ENCODE measurements around the gene TP73. TPM values are rescaled to one million over a fixed set of nuclear protein-coding genes. Genes with fewer than 3 reads are reported as not detected.
A peak's percentile ranks its signal among the peaks of the same experiment; 100 is the strongest.

TP73 gene
- total RNA-seq, 1 experiment from 2014 or later = 2.6 TPM

- H2AFZ ChIP-seq (ENCODE audit: low read length) = peak within 1 kb of the TSS; percentile 96
- peak within 1 kb of the TSS; percentile 81 for H3K9ac ChIP-seq (ENCODE audit: low read length)
- peaks cover 12% of the 10 kb centered on the region for H3K4me1 ChIP-seq (ENCODE audit: insufficient read depth, low read length)
- peak within 1 kb of the TSS; percentile 96 for H3K4me3 ChIP-seq (ENCODE audit: low read length)
- H3K9me3 ChIP-seq (ENCODE audit: low read length) = no peaks in the 10 kb centered on the region
- peaks cover 18% of the 10 kb centered on the region for H3K79me2 ChIP-seq (ENCODE audit: low read length)
- CTCF ChIA-PET = no interaction called here
- peak within 1 kb of the TSS; percentile 90 for H3K4me2 ChIP-seq (ENCODE audit: low read length)
- TF ChIP-seq, protein P1, sequence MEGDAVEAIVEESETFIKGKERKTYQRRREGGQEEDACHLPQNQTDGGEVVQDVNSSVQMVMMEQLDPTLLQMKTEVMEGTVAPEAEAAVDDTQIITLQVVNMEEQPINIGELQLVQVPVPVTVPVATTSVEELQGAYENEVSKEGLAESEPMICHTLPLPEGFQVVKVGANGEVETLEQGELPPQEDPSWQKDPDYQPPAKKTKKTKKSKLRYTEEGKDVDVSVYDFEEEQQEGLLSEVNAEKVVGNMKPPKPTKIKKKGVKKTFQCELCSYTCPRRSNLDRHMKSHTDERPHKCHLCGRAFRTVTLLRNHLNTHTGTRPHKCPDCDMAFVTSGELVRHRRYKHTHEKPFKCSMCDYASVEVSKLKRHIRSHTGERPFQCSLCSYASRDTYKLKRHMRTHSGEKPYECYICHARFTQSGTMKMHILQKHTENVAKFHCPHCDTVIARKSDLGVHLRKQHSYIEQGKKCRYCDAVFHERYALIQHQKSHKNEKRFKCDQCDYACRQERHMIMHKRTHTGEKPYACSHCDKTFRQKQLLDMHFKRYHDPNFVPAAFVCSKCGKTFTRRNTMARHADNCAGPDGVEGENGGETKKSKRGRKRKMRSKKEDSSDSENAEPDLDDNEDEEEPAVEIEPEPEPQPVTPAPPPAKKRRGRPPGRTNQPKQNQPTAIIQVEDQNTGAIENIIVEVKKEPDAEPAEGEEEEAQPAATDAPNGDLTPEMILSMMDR (conservative IDR thresholded peaks at IDR 0.05; ENCODE audit: low read depth, low read length) = peak; percentile 42
- no peak for TF ChIP-seq EZH2 (IDR thresholded peaks at IDR 0.05; ENCODE audit: low read length, unreplicated experiment)
- DNase-seq (peak; percentile 98), ATAC-seq (peak; percentile 97)
- POLR2A ChIA-PET (ENCODE audit: unreplicated experiment) = no interaction called here
- BruUV-seq (replicated peaks) = no TSS peak
- no peaks in the 10 kb centered on the region for H3F3A ChIP-seq (ENCODE audit: low read length, unreplicated experiment)
- intact Hi-C loops (cut with micrococcal nuclease) = no loop called here
- H3K36me3 ChIP-seq (ENCODE audit: low read depth, low read length) = peaks cover 16% of the 10 kb centered on the region
- H3K9me2 ChIP-seq (replicated peaks; ENCODE audit: low read length) = no peaks in the 10 kb centered on the region
- peaks cover 39% of the 10 kb centered on the region for H3K27me3 ChIP-seq (ENCODE audit: low read length)
- H3K27ac ChIP-seq (ENCODE audit: low read length) = no peak within 1 kb of the TSS
- no peaks in the 10 kb centered on the region for H4K20me1 ChIP-seq (ENCODE audit: low read length)
Observed at GRCh38 chr1:3649342-3650247, 2.7 kb upstream of the TP73 start, which contains the start of gene WRAP73. WRAP73 (minus strand) TSS chr1:3650103; CDS start chr1:3649999, 104 bp downstream.

GRCh38 chr1:3650248-3651025, 1.9 kb upstream of the TP73 start:
- no peak overlapping the region for H3K27ac ChIP-seq (ENCODE audit: low read length)
- H3K27me3 ChIP-seq (ENCODE audit: low read length) = peaks cover 47% of the 10 kb centered on the region
- H3K4me3 ChIP-seq (ENCODE audit: low read length) = peak overlapping the region; percentile 96
- DNase-seq (no peak), ATAC-seq (no peak)
- POLR2A ChIA-PET (ENCODE audit: unreplicated experiment) = no interaction called here
- intact Hi-C loops (cut with micrococcal nuclease) = no loop called here
- no peaks in the 10 kb centered on the region for H3F3A ChIP-seq (ENCODE audit: low read length, unreplicated experiment)
- peak overlapping the region; percentile 96 for H2AFZ ChIP-seq (ENCODE audit: low read length)
- CTCF ChIA-PET = no interaction called here
- peak overlapping the region; percentile 90 for H3K4me2 ChIP-seq (ENCODE audit: low read length)
- H3K9me3 ChIP-seq (ENCODE audit: low read length) = no peaks in the 10 kb centered on the region
- TF ChIP-seq EZH2phosphoT487 (IDR thresholded peaks at IDR 0.05; ENCODE audit: borderline replicate concordance, low read length) = no peak
- TF ChIP-seq EZH2 (IDR thresholded peaks at IDR 0.05; ENCODE audit: low read length, unreplicated experiment) = no peak
- TF ChIP-seq, protein P1 (conservative IDR thresholded peaks at IDR 0.05; ENCODE audit: low read depth, low read length) = no peak
- H3K36me3 ChIP-seq (ENCODE audit: low read depth, low read length) = peaks cover 12% of the 10 kb centered on the region; the same call in 1 of the 2 replicates
- BruUV-seq (replicated peaks) = no TSS peak
- H3K4me1 ChIP-seq (ENCODE audit: insufficient read depth, low read length) = peaks cover 12% of the 10 kb centered on the region
- H4K20me1 ChIP-seq (ENCODE audit: low read length) = no peaks in the 10 kb centered on the region
- H3K9ac ChIP-seq (ENCODE audit: low read length) = no peak overlapping the region; the same call in 1 of the 2 replicates
- H3K9me2 ChIP-seq (replicated peaks; ENCODE audit: low read length) = no peaks in the 10 kb centered on the region
- peaks cover 18% of the 10 kb centered on the region for H3K79me2 ChIP-seq (ENCODE audit: low read length)

Measured in PC-3 (cell line).